Ascending aorta (tissue), 2 donors: ENCODE results near the gene NDST1. TPM values are rescaled to one million over a fixed set of nuclear protein-coding genes. Genes with fewer than 3 reads are reported as not detected.

Experiments
- DNase-seq, 2 donors: peaks; one replicate each; pipeline ENCODE4 v3.0.0-alpha.2; 2019; ENCODE audit warnings: low spot score in 2 of 2
- H3K27ac ChIP-seq, 2 donors: fragments of 200-600 bp; sonication (generic); one replicate each; pipeline ENCODE4 v1.5.1; 2016 to 2017; ENCODE audit warnings: mild to moderate bottlenecking in 1 of 2
- H3K27me3 ChIP-seq: fragments of 200-600 bp; sonication (generic); one replicate; pipeline ENCODE4 v1.5.1; 2017
- H3K36me3 ChIP-seq, 2 donors: fragments of 200-600 bp; sonication (generic); one replicate each; pipeline ENCODE4 v1.5.1; 2016
- H3K4me1 ChIP-seq, 2 donors: fragments of 200-600 bp; sonication (generic); one replicate each; pipeline ENCODE4 v1.5.1; 2016 to 2017; ENCODE audit warnings: mild to moderate bottlenecking in 1 of 2
- H3K4me3 ChIP-seq, 2 donors: fragments of 200-600 bp; sonication (generic); one replicate each; pipeline ENCODE4 v1.5.1; 2016 to 2017; ENCODE audit warnings: mild to moderate bottlenecking in 1 of 2
- H3K9me3 ChIP-seq, 2 donors: fragments of 200-600 bp; sonication (generic); one replicate each; pipeline ENCODE4 v1.5.1; 2016
- CTCF ChIP-seq, 3 experiments: fragments of 200-600 bp in 2 of 3; fragments of 450-650 bp in 1 of 3; sonication (generic) in 2 of 3; IDR thresholded peaks; one replicate each; pipeline ENCODE4 v1.5.1; 2016 to 2019; ENCODE audit warnings: antibody characterized with exemption in 3 of 3, mild to moderate bottlenecking in 1 of 3, moderate library complexity in 1 of 3
- intact Hi-C: fragments of 100-400 bp; cut with DNase I; formaldehyde crosslinking; loops from one replicate; pipeline ENCODE4 v1.15.1; 2023
- total RNA-seq: library from RNA; depleted of rRNA; stranded (reverse); fragments of >200 nt; gene quantifications from one replicate; pipeline ENCODE4 v1.1.0, GENCODE V29; 2016

The NDST1 gene
- total RNA-seq, 1 donor from 2014 or later, result 71.5 TPM

GRCh38 chr5:150491876-150492275, 16.1 kb upstream of the NDST1 start:
- Histone ChIP-seq H3K9me3 (no peaks in the 10 kb centered on the region), H3K4me1 (peaks cover 48 to 72% of the 10 kb centered on the region in 2 donors), H3K4me3 (no peak overlapping the region), H3K36me3 (no peaks in the 10 kb centered on the region), H3K27ac (peak overlapping the region; percentile 95 to 97), H3K27me3 (no peaks in the 10 kb centered on the region)
- no peak for TF ChIP-seq CTCF (IDR thresholded peaks at IDR 0.05)
- DNase-seq, result no peak
- intact Hi-C loops, result no loop called here

GRCh38 chr5:150492621-150493020, 15.3 kb upstream of the NDST1 start:
- H3K4me3 ChIP-seq, result no peak overlapping the region
- no peak for TF ChIP-seq CTCF (IDR thresholded peaks at IDR 0.05)
- H3K9me3 ChIP-seq, result no peaks in the 10 kb centered on the region
- peak overlapping the region; percentile 95 to 97 for H3K27ac ChIP-seq
- no peaks in the 10 kb centered on the region for H3K27me3 ChIP-seq
- peaks cover 45 to 74% of the 10 kb centered on the region in 2 donors for H3K4me1 ChIP-seq
- intact Hi-C loops, result no loop called here
- H3K36me3 ChIP-seq, result no peaks in the 10 kb centered on the region
- peak in 1 of 2 donors; percentile 74 for DNase-seq

GRCh38 chr5:150496098-150496497, 11.8 kb upstream of the NDST1 start:
- H3K4me1 ChIP-seq, result peaks cover 41 to 72% of the 10 kb centered on the region in 2 donors
- intact Hi-C loops, result no loop called here
- H3K27ac ChIP-seq, result peak overlapping the region; percentile 76 to 78
- H3K36me3 ChIP-seq, result no peaks in the 10 kb centered on the region
- H3K9me3 ChIP-seq, result no peaks in the 10 kb centered on the region
- no peak for DNase-seq
- no peak overlapping the region for H3K4me3 ChIP-seq
- no peak for TF ChIP-seq CTCF (IDR thresholded peaks at IDR 0.05)
- H3K27me3 ChIP-seq, result no peaks in the 10 kb centered on the region

GRCh38 chr5:150496534-150496933, 11.4 kb upstream of the NDST1 start:
- no peaks in the 10 kb centered on the region for H3K27me3 ChIP-seq
- peak overlapping the region; percentile 76 to 78 for H3K27ac ChIP-seq
- H3K4me1 ChIP-seq, result peaks cover 38 to 72% of the 10 kb centered on the region in 2 donors

GRCh38 chr5:150497274-150497988, 10.5 kb upstream of the NDST1 start:
- peak; percentile 67 to 95 for DNase-seq
- Histone ChIP-seq H3K4me3 (no peak overlapping the region), H3K36me3 (no peaks in the 10 kb centered on the region), H3K9me3 (no peaks in the 10 kb centered on the region), H3K27ac (peak overlapping the region; percentile 77 to 78), H3K4me1 (peaks cover 29 to 72% of the 10 kb centered on the region in 2 donors), H3K27me3 (no peaks in the 10 kb centered on the region)
- peak in 1 of 3 experiments; percentile 12 for TF ChIP-seq CTCF (IDR thresholded peaks at IDR 0.05)
- intact Hi-C loops, result no loop called here

More at GRCh38 chr5:150496534-150496933, 11.4 kb upstream of the NDST1 start:
- no peaks in the 10 kb centered on the region for H3K9me3 ChIP-seq
- intact Hi-C loops, result no loop called here
- H3K36me3 ChIP-seq, result no peaks in the 10 kb centered on the region
- DNase-seq, result no peak
- no peak for TF ChIP-seq CTCF (IDR thresholded peaks at IDR 0.05)
- no peak overlapping the region for H3K4me3 ChIP-seq
